Epithelial cell of prostate (primary cell): ENCODE measurements around the gene CACNA1B.

ENCODE experiments used
- DNase-seq: peaks from one replicate; pipeline ENCODE4 v3.0.0-alpha.2; 2011; ENCODE audit warnings: low read depth, low spot score
- H3K27ac ChIP-seq: fragments of 450-650 bp; 2 replicates; pipeline ENCODE4 v1.5.1; 2017; ENCODE audit warnings: mild to moderate bottlenecking

CACNA1B gene

GRCh38 chr9:137917795-137918194 lies 40.2 kb downstream of the CACNA1B start:
- no peak for DNase-seq
- H3K27ac ChIP-seq: no peak overlapping the region

- H3K27ac ChIP-seq: no peak overlapping the region
- no peak for DNase-seq
Observed at GRCh38 chr9:137918331-137919094, 40.9 kb downstream of the CACNA1B start.

GRCh38 chr9:137919095-137919465 lies 41.5 kb downstream of the CACNA1B start:
- H3K27ac ChIP-seq: no peak overlapping the region
- DNase-seq: no peak

- DNase-seq: no peak
Observed at GRCh38 chr9:137919649-137920141, 42.1 kb downstream of the CACNA1B start.

DNA sequence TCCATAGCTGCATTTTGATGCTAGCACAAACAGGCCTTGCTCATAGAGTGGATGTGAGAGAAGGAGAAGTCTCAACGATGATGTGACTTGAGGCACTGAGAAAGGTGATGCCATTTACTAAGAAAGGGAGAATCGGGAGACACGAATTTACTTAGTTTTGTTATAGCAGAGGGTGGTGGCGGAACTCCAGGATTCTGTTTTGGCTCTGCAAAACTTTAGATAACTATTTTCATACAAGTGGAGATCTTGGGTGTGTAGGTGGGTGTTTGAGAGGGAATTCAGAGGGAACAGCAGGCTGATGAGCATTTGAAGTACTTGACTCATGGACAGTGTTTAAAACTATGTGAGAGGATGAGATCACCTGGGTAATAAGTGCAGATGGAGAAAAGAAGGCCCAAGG lies 43.2 kb downstream of the CACNA1B start:
- no peak for DNase-seq
- no peak overlapping the region for H3K27ac ChIP-seq

More at GRCh38 chr9:137919649-137920141, 42.1 kb downstream of the CACNA1B start:
- H3K27ac ChIP-seq: no peak overlapping the region

- H3K27ac ChIP-seq: no peak overlapping the region
- DNase-seq: no peak
Observed at GRCh38 chr9:137924169-137924568, 46.6 kb downstream of the CACNA1B start.

- H3K27ac ChIP-seq: no peak overlapping the region
- no peak for DNase-seq
Observed at GRCh38 chr9:137924761-137925369, 47.3 kb downstream of the CACNA1B start.

GRCh38 chr9:137943655-137944054 lies 66.1 kb downstream of the CACNA1B start:
- H3K27ac ChIP-seq: no peak overlapping the region
- no peak for DNase-seq

DNA sequence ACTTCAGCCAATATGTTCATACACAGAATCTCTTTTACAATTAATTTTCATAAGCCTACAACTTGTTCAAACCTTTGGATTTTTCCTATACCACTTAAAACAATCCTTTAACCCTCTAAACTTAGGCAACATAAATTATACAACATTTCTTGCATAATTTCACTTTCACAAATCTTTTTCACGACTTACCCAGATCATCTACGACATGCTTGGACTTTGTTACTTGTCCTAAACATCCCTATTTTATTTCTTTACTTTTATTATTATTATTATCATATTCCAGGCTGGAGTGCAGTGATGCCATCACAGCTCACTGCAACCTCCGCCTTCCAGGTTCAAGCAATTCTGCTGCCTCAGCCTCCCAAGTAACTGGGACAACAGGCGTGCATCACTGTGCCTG lies 68.0 kb downstream of the CACNA1B start:
- H3K27ac ChIP-seq: no peak overlapping the region
- DNase-seq: no peak

DNA sequence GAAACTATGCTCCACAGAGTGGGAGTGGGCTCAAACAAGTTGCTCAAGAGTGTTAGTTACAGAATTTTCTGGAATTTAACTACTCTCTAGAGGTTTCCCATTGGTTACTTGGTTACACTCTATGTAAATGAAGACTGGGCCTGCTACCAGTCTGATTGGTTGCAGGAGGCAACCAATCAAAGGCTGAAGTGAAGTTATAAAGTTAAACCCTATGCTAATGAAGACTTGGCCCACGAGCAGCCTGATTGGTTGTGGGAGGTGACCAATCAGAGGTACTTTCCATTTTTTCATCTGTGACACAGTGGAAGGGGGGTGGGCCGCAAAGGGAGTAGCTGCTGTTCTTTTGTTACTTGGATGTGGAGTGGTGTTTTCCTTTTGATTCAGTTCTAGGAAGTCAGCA lies 69.4 kb downstream of the CACNA1B start:
- no peak overlapping the region for H3K27ac ChIP-seq
- no peak for DNase-seq

DNA sequence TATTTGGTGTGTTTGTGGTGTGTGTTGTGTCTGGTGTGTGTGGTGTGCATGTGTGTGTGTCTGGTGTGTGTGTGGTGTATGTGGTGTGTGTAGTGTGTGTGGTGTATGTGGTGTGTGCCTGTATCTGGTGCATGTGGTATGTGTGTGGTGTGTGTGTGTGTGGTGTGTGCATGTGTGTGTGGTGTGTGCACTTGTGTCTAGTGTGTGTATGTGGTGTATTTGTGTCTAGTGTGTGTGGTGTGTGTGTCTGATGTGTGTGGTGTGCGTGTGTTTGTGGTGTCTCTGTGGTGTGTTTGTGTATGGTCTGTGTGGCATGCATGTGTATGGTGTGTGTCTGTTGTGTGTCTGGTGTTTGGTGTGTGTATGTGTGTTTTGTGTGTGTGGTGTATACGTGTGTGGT lies 71.1 kb downstream of the CACNA1B start:
- DNase-seq: no peak

DNA sequence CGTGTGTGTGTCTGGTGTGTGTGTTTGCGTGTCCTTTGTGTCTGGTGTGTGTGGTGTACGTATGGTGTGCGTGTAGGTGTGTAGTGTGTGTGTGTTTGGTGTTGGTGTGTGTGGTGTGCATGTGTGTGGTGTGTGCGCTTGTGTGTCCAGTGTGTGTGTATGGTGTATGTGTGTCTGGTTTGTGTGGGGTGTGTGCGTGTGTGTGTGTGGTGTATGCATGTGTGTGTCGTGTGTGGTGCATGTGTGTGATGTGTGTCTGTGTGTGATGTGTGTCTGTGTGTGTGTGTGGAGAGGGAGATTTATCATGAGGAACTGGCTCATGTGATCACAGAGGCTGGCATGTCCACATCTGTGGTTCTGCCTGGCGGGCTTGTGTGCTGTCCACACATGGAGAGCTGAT lies 71.7 kb downstream of the CACNA1B start:
- DNase-seq: no peak
- H3K27ac ChIP-seq: no peak overlapping the region

More for the DNA sequence above, 71.1 kb downstream of the CACNA1B start:
- no peak overlapping the region for H3K27ac ChIP-seq

GRCh38 chr9:137951107-137951506 lies 73.5 kb downstream of the CACNA1B start:
- DNase-seq: no peak
- no peak overlapping the region for H3K27ac ChIP-seq

- DNase-seq: no peak
Observed at GRCh38 chr9:137951597-137952490, 74.3 kb downstream of the CACNA1B start.

DNA sequence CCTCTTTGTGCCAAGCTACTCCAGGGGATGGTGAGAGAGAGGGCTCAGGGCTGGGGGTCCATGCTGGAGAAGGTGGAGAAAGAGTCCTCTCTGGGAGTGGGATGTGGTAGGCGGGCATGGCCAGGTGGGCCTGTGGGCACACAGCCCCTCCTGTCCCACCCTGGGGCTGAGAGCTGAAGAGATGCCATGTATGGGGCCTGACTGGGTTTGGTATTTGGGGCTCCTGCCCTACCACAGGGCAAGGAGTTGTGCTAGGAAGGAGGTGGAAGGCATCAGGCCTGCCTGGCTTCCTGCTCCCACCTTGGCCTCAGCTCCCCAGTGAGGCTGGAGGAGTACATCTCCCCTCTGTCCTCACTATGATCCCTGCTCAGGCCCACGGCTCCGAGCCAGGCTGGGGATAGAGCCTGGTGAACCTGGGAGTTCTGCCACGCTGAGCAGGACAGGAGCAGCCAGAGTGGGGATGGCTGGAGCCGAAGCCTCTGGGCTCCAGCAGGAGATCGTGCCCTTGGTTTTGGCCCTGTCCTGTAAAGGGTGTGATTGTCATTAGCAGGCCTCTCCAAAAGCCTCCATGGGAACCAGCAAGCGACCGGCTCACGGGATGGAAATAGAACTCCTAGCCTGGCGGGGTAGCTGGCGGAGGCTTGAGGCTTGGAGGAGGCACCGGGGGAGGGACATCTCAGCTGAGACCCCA lies 75.5 kb downstream of the CACNA1B start:
- no peak for DNase-seq
- no peak overlapping the region for H3K27ac ChIP-seq

More at GRCh38 chr9:137951597-137952490, 74.3 kb downstream of the CACNA1B start:
- H3K27ac ChIP-seq: no peak overlapping the region

GRCh38 chr9:137953683-137954438 lies 76.3 kb downstream of the CACNA1B start:
- H3K27ac ChIP-seq: no peak overlapping the region
- DNase-seq: no peak

- DNase-seq: no peak
- no peak overlapping the region for H3K27ac ChIP-seq
Observed at GRCh38 chr9:137955224-137955570, 77.6 kb downstream of the CACNA1B start.

GRCh38 chr9:137955586-137955985 lies 78.0 kb downstream of the CACNA1B start:
- DNase-seq: no peak
- no peak overlapping the region for H3K27ac ChIP-seq

GRCh38 chr9:137956039-137956438 lies 78.5 kb downstream of the CACNA1B start:
- DNase-seq: no peak
- no peak overlapping the region for H3K27ac ChIP-seq
